EH (cell line): ENCODE measurements around the gene FBL.
"Not testable (repeated sequence)": the region's sequence is repeated elsewhere in the genome, so short reads cannot be mapped to it uniquely, and the experiment has no call there.

Experiments used
- DNase-seq: peaks from one replicate; pipeline ENCODE4 v3.0.0-alpha.2; 2015; ENCODE audit warnings: low read depth

The FBL gene

GRCh38 chr19:39824143-39825092, 21.8 kb downstream of the FBL start:
- peak; percentile 94 for DNase-seq

- DNase-seq: no peak
Measured at GRCh38 chr19:39823686-39824085, 22.5 kb downstream of the FBL start.

GRCh38 chr19:39820696-39821095, 25.5 kb downstream of the FBL start:
- DNase-seq: no peak

- DNase-seq: no peak
Measured at GRCh38 chr19:39819786-39820185, 26.4 kb downstream of the FBL start.

- no peak for DNase-seq
Measured at GRCh38 chr19:39818626-39819097, 27.5 kb downstream of the FBL start.

GRCh38 chr19:39817888-39818561, 28.2 kb downstream of the FBL start:
- DNase-seq: no peak

GRCh38 chr19:39816287-39817048, 29.7 kb downstream of the FBL start:
- no peak for DNase-seq

GRCh38 chr19:39814595-39814994, 31.6 kb downstream of the FBL start:
- peak; percentile 44 for DNase-seq

GRCh38 chr19:39814111-39814510, 32.1 kb downstream of the FBL start:
- not testable (repeated sequence) for DNase-seq

- no peak for DNase-seq
Measured at GRCh38 chr19:39813264-39813993, 32.8 kb downstream of the FBL start.

- DNase-seq: no peak
Measured at GRCh38 chr19:39811064-39811463, 35.1 kb downstream of the FBL start.

- DNase-seq: no peak
Measured at GRCh38 chr19:39810424-39810823, 35.8 kb downstream of the FBL start.

GRCh38 chr19:39809368-39809767, 36.8 kb downstream of the FBL start:
- DNase-seq: no peak

- not testable (repeated sequence) for DNase-seq
Measured at GRCh38 chr19:39808688-39809087, 37.5 kb downstream of the FBL start.

GRCh38 chr19:39807846-39808364, 38.3 kb downstream of the FBL start:
- no peak for DNase-seq

GRCh38 chr19:39805104-39805503, 41.1 kb downstream of the FBL start:
- DNase-seq: peak; percentile 8

GRCh38 chr19:39802958-39803357, 43.2 kb downstream of the FBL start:
- no peak for DNase-seq

- no peak for DNase-seq
Measured at GRCh38 chr19:39797083-39797482, 49.1 kb downstream of the FBL start.

GRCh38 chr19:39796000-39796498, 50.1 kb downstream of the FBL start:
- DNase-seq: no peak

GRCh38 chr19:39795001-39795400, 51.2 kb downstream of the FBL start:
- no peak for DNase-seq

- DNase-seq: peak; percentile 78
Measured at GRCh38 chr19:39792999-39793546, 53.1 kb downstream of the FBL start.
